Measurements from ENCODE around the gene FARSA.

GRCh38 chr19:12884627-12884925, 48.9 kb downstream of the FARSA start:
- TF ChIP-seq CTCF (conservative IDR thresholded peaks at IDR 0.05), result no peak
- no peak for TF ChIP-seq ZFX (IDR thresholded peaks at IDR 0.05)

All from C4-2B (cell line).